Thyroid gland (tissue), 4 donors: ENCODE data around the gene VPS35L. TPM values are rescaled to one million over a fixed set of nuclear protein-coding genes. Genes with fewer than 3 reads are reported as not detected.
"Not testable (repeated sequence)": the region's sequence is repeated elsewhere in the genome, so short reads cannot be mapped to it uniquely, and the experiment has no call there.

Source experiments
- DNase-seq, 2 donors: peaks; one replicate each; pipeline ENCODE4 v3.0.0-alpha.2; 2019
- H3K27ac ChIP-seq, 3 donors: fragments of 200-600 bp; sonication (generic); 1 replicate in 2 of 3; 2 replicates in 1 of 3; pipeline ENCODE4 v1.5.1; 2016 to 2019; ENCODE audit warnings: mild to moderate bottlenecking in 1 of 3, moderate library complexity in 1 of 3
- H3K27me3 ChIP-seq: fragments of 200-600 bp; sonication (generic); one replicate; pipeline ENCODE4 v1.5.1; 2019
- H3K36me3 ChIP-seq, 2 donors: fragments of 200-600 bp; sonication (generic); one replicate each; pipeline ENCODE4 v1.5.1; 2016 to 2019
- H3K4me1 ChIP-seq, 2 donors: fragments of 200-600 bp; sonication (generic); one replicate each; pipeline ENCODE4 v1.5.1; 2017 to 2019
- H3K4me3 ChIP-seq, 3 donors: fragments of 200-600 bp; sonication (generic); replicated peaks in 1 of 3; 1 replicate in 2 of 3; 2 replicates in 1 of 3; pipeline ENCODE4 v1.5.1; 2016; ENCODE audit warnings: mild to moderate bottlenecking in 1 of 3
- H3K9me3 ChIP-seq: fragments of 200-600 bp; sonication (generic); one replicate; pipeline ENCODE4 v1.5.1; 2017
- CTCF ChIP-seq, 6 experiments: fragments of 200-600 bp in 3 of 6; fragments of 450-650 bp in 3 of 6; sonication (generic) in 3 of 6; IDR thresholded peaks; one replicate each; pipeline ENCODE4 v1.5.1; 2016 to 2019; ENCODE audit warnings: antibody characterized with exemption in 6 of 6, mild to moderate bottlenecking in 2 of 6, inconsistent platforms in 1 of 6, moderate library complexity in 1 of 6
- POLR2A ChIP-seq, 2 donors: fragments of 450-650 bp; IDR thresholded peaks; one replicate each; pipeline ENCODE4 v1.6.1; 2017; ENCODE audit warnings: antibody characterized with exemption in 2 of 2, mild to moderate bottlenecking in 2 of 2, moderate library complexity in 1 of 2
- WGBS, 2 donors: methylation state at CpG; one replicate each; pipeline ENCODE4 v1.1.5; 2017; 5-methylcytosine and 5-hydroxymethylcytosine counted together
- intact Hi-C: fragments of 100-400 bp; cut with DNase I; formaldehyde crosslinking; loops from one replicate; pipeline ENCODE4 v1.15.1; 2023
- total RNA-seq, 4 donors: library from RNA; depleted of rRNA; stranded (reverse); fragments of >200 nt; gene quantifications; one replicate each; pipeline ENCODE4 v1.2.3, GENCODE V29; 2016

VPS35L gene
- total RNA-seq, 4 donors from 2014 or later, result 64.9 to 74.3 (median 68.8) TPM

DNA sequence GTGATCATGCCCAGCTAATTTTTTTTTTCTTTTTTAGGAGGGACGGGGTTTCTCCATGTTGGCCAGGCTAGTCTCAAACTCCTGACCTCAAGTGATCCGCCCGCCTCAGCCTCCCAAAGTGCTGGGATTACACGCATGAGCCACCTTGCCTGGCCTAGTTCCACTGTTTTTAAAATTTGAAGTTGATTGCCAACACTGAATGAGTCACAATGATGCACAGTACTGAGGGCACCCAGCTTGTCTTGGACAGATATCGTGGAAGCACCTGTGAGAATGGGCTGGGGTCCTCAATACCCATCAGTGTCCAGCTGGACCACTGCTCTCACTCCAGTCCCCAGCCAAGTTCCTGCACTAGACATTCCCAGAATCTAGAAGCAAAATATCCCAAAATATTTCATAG is 160.1 kb downstream of the VPS35L start:
- no peak overlapping the region for H3K4me3 ChIP-seq
- no peak overlapping the region for H3K27ac ChIP-seq
- no peaks in the 10 kb centered on the region for H3K27me3 ChIP-seq
- DNase-seq, result peak in 1 of 2 donors; percentile 21
- H3K9me3 ChIP-seq, result no peaks in the 10 kb centered on the region
- H3K36me3 ChIP-seq, result peaks cover 5 to 13% of the 10 kb centered on the region in 2 donors
- TF ChIP-seq CTCF (IDR thresholded peaks at IDR 0.05) (no peak), POLR2A (IDR thresholded peaks at IDR 0.05) (no peak)
- intact Hi-C loops, result loop anchor here (5.0 kb wide), 1 partner anchor 167 kb away; the partner anchor contains the start of gene GPRC5B
- 71 to 90% methylated on average over 4 to 5 of the region's 5 CpGs for WGBS, 2 donors
- H3K4me1 ChIP-seq, result peaks cover 23 to 26% of the 10 kb centered on the region in 2 donors

- Histone ChIP-seq H3K27me3 (no peaks in the 10 kb centered on the region), H3K9me3 (no peaks in the 10 kb centered on the region), H3K27ac (no peak overlapping the region), H3K4me3 (no peak overlapping the region), H3K4me1 (peaks cover 23 to 26% of the 10 kb centered on the region in 2 donors), H3K36me3 (peaks cover 5 to 13% of the 10 kb centered on the region in 2 donors)
- DNase-seq, result no peak
- intact Hi-C loops, result loop anchor here (5.0 kb wide), 1 partner anchor 166 kb away; the partner anchor contains the start of gene GPRC5B
- 69 to 71% methylated on average over 1 of the region's 1 CpG for WGBS, 2 donors
- TF ChIP-seq CTCF (IDR thresholded peaks at IDR 0.05) (no peak), POLR2A (IDR thresholded peaks at IDR 0.05) (no peak)
Observed at GRCh38 chr16:19716183-19716582, 160.7 kb downstream of the VPS35L start.

- H3K27ac ChIP-seq, H3K9me3 ChIP-seq, H3K27me3 ChIP-seq, DNase-seq: not testable (repeated sequence)
- Histone ChIP-seq H3K4me1 (peaks cover 23 to 26% of the 10 kb centered on the region in 2 donors), H3K4me3 (peak overlapping the region in 1 of 3 donors; percentile 92), H3K36me3 (peaks cover 5 to 13% of the 10 kb centered on the region in 2 donors)
- intact Hi-C loops, result loop anchor here (5.0 kb wide), 1 partner anchor 166 kb away; the partner anchor contains the start of gene GPRC5B
- 32 to 44% methylated on average over 11 of the region's 11 CpGs for WGBS, 2 donors
Observed at GRCh38 chr16:19716728-19717127, 161.2 kb downstream of the VPS35L start.

- no peak for DNase-seq
- WGBS, 2 donors, result 0 to 1% methylated on average over 10 of the region's 10 CpGs
- H3K27me3 ChIP-seq, result no peaks in the 10 kb centered on the region
- H3K27ac ChIP-seq, result peak overlapping the region in 2 of 3 donors; percentile 60 to 63
- TF ChIP-seq CTCF (IDR thresholded peaks at IDR 0.05) (no peak), POLR2A (IDR thresholded peaks at IDR 0.05) (no peak)
- peak overlapping the region in 2 of 3 donors; percentile 92 to 98 for H3K4me3 ChIP-seq
- H3K36me3 ChIP-seq, result peaks cover 5 to 13% of the 10 kb centered on the region in 2 donors
- intact Hi-C loops, result loop anchor here (5.0 kb wide), 1 partner anchor 165 kb away; the partner anchor contains the start of gene GPRC5B
- H3K9me3 ChIP-seq, result no peaks in the 10 kb centered on the region
- peaks cover 23 to 26% of the 10 kb centered on the region in 2 donors for H3K4me1 ChIP-seq
Observed at GRCh38 chr16:19717314-19717713, 161.8 kb downstream of the VPS35L start.

- 1 to 2% methylated on average over 23 to 30 of the region's 88 CpGs for WGBS, 2 donors
Observed at GRCh38 chr16:19717741-19718623, 162.5 kb downstream of the VPS35L start, which contains the start of the genes IQCK and KNOP1. Gene IQCK, plus strand, starts transcription at chr16:19718271. Its CDS starts 36 bp downstream, at chr16:19718307. Gene KNOP1, minus strand, starts transcription at chr16:19718227. Its CDS starts 3,192 bp downstream, at chr16:19715035.

More at GRCh38 chr16:19717741-19718623, 162.5 kb downstream of the VPS35L start, which contains the start of the genes IQCK and KNOP1:
- peak within 1 kb of the TSS; percentile 36 to 63 (median 60) for H3K27ac ChIP-seq
- TF ChIP-seq POLR2A (IDR thresholded peaks at IDR 0.05) (peak in 1 of 2 donors; percentile 69), CTCF (IDR thresholded peaks at IDR 0.05) (peak in 1 of 6 experiments; percentile 12)
- peaks cover 5 to 13% of the 10 kb centered on the region in 2 donors for H3K36me3 ChIP-seq
- intact Hi-C loops, result loop anchor here (5.0 kb wide), 1 partner anchor 164 kb away; the partner anchor contains the start of gene GPRC5B
- peak within 1 kb of the TSS; percentile 43 to 98 (median 92) for H3K4me3 ChIP-seq
- H3K27me3 ChIP-seq, result no peaks in the 10 kb centered on the region
- H3K9me3 ChIP-seq, result no peaks in the 10 kb centered on the region
- peak; percentile 88 to 90 for DNase-seq
- H3K4me1 ChIP-seq, result peaks cover 23 to 26% of the 10 kb centered on the region in 2 donors
